GM21529 (cell line): ENCODE measurements around the gene DENND4A.
"Not testable (repeated sequence)": the region's sequence is repeated elsewhere in the genome, so short reads cannot be mapped to it uniquely, and the experiment has no call there.

Source experiments
- ATAC-seq: cut with Tn5 transposase; IDR thresholded peaks from one replicate; pipeline ENCODE4 v1.9.1; 2021; ENCODE audit not compliant: unreplicated experiment

DENND4A gene

GRCh38 chr15:65789759-65790425 lies 2.2 kb downstream of the DENND4A start:
- no peak for ATAC-seq

- no peak for ATAC-seq
These were observed 3.0 kb downstream of the DENND4A start for GRCh38 chr15:65789105-65789504.

- no peak for ATAC-seq
These were observed 4.8 kb downstream of the DENND4A start for GRCh38 chr15:65787260-65787659.

GRCh38 chr15:65785151-65785550 lies 6.9 kb downstream of the DENND4A start:
- ATAC-seq, result no peak

- no peak for ATAC-seq
These were observed 8.2 kb downstream of the DENND4A start for GRCh38 chr15:65783872-65784271.

GRCh38 chr15:65782096-65782495 lies 10.0 kb downstream of the DENND4A start:
- ATAC-seq, result no peak

GRCh38 chr15:65778701-65779100 lies 13.4 kb downstream of the DENND4A start:
- ATAC-seq, result not testable (repeated sequence)

- ATAC-seq, result no peak
These were observed 13.8 kb downstream of the DENND4A start for GRCh38 chr15:65778269-65778668.

GRCh38 chr15:65777843-65778242 lies 14.2 kb downstream of the DENND4A start:
- ATAC-seq, result no peak

GRCh38 chr15:65777053-65777452 lies 15.0 kb downstream of the DENND4A start:
- no peak for ATAC-seq

- no peak for ATAC-seq
These were observed 18.5 kb downstream of the DENND4A start for GRCh38 chr15:65773386-65774111.

GRCh38 chr15:65772930-65773329 lies 19.2 kb downstream of the DENND4A start:
- ATAC-seq, result no peak

- no peak for ATAC-seq
These were observed 20.2 kb downstream of the DENND4A start for GRCh38 chr15:65771870-65772269.

GRCh38 chr15:65769482-65769881 lies 22.6 kb downstream of the DENND4A start:
- ATAC-seq, result no peak

- ATAC-seq, result no peak
These were observed 24.2 kb downstream of the DENND4A start for GRCh38 chr15:65767895-65768294.

GRCh38 chr15:65767264-65767595 lies 24.9 kb downstream of the DENND4A start:
- ATAC-seq, result no peak

GRCh38 chr15:65766422-65767263 lies 25.4 kb downstream of the DENND4A start:
- ATAC-seq, result no peak

GRCh38 chr15:65765106-65765505 lies 27.0 kb downstream of the DENND4A start:
- ATAC-seq, result no peak

- no peak for ATAC-seq
These were observed 28.9 kb downstream of the DENND4A start for GRCh38 chr15:65762914-65763787.

- no peak for ATAC-seq
These were observed 29.7 kb downstream of the DENND4A start for GRCh38 chr15:65762399-65762798.
